Measurements from ENCODE around the gene SPATA21. TPM values are rescaled to one million over a fixed set of nuclear protein-coding genes. Genes with fewer than 3 reads are reported as not detected.

The SPATA21 gene
- total and polyA plus RNA-seq, 4 donors: 0.08 to 0.42 TPM; not detected in 2

- Histone ChIP-seq H3K27me3 (ENCODE audit: control insufficient read depth in 4 of 4, insufficient read depth in 4 of 4, low read length in 3 of 4) (no peaks in the 10 kb centered on the region), H3K4me1 (ENCODE audit: control insufficient read depth in 4 of 4, insufficient read depth in 4 of 4, low read length in 3 of 4) (no peaks in the 10 kb centered on the region), H3K9ac (ENCODE audit: low read depth in 1 of 2, low read length in 2 of 2) (no peak overlapping the region), H3K36me3 (ENCODE audit: control insufficient read depth in 4 of 4, insufficient read depth in 3 of 4, low read depth in 1 of 4, low read length in 3 of 4) (no peaks in the 10 kb centered on the region), H3K9me3 (ENCODE audit: control insufficient read depth in 4 of 4, low read length in 3 of 4) (peaks cover 0 to 1% (median 0%) of the 10 kb centered on the region in 4 donors), H3K4me3 (ENCODE audit: low read depth in 1 of 3, low read length in 3 of 3) (no peak overlapping the region), H3K27ac (ENCODE audit: low read depth in 1 of 2, low read length in 2 of 2) (no peak overlapping the region)
- whole genome bisulfite sequencing: 89% methylated on average over 3 of the region's 3 CpGs
- TF ChIP-seq HNF4A (conservative IDR thresholded peaks at IDR 0.05): no peak
- no peak for TF ChIP-seq TAF1 (conservative IDR thresholded peaks at IDR 0.05)
- TF ChIP-seq JUND (IDR thresholded peaks at IDR 0.05): no peak
- no peak for TF ChIP-seq RXRA (IDR thresholded peaks at IDR 0.05)
- no peak for TF ChIP-seq EGR1 (IDR thresholded peaks at IDR 0.05; ENCODE audit: low read depth in 2 of 2)
- TF ChIP-seq RAD21 (IDR thresholded peaks at IDR 0.05): no peak
- TF ChIP-seq, protein P1, sequence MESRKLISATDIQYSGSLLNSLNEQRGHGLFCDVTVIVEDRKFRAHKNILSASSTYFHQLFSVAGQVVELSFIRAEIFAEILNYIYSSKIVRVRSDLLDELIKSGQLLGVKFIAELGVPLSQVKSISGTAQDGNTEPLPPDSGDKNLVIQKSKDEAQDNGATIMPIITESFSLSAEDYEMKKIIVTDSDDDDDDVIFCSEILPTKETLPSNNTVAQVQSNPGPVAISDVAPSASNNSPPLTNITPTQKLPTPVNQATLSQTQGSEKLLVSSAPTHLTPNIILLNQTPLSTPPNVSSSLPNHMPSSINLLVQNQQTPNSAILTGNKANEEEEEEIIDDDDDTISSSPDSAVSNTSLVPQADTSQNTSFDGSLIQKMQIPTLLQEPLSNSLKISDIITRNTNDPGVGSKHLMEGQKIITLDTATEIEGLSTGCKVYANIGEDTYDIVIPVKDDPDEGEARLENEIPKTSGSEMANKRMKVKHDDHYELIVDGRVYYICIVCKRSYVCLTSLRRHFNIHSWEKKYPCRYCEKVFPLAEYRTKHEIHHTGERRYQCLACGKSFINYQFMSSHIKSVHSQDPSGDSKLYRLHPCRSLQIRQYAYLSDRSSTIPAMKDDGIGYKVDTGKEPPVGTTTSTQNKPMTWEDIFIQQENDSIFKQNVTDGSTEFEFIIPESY (IDR thresholded peaks at IDR 0.05): no peak
- TF ChIP-seq FOXA1 (IDR thresholded peaks at IDR 0.05): no peak
- TF ChIP-seq, protein P2, sequence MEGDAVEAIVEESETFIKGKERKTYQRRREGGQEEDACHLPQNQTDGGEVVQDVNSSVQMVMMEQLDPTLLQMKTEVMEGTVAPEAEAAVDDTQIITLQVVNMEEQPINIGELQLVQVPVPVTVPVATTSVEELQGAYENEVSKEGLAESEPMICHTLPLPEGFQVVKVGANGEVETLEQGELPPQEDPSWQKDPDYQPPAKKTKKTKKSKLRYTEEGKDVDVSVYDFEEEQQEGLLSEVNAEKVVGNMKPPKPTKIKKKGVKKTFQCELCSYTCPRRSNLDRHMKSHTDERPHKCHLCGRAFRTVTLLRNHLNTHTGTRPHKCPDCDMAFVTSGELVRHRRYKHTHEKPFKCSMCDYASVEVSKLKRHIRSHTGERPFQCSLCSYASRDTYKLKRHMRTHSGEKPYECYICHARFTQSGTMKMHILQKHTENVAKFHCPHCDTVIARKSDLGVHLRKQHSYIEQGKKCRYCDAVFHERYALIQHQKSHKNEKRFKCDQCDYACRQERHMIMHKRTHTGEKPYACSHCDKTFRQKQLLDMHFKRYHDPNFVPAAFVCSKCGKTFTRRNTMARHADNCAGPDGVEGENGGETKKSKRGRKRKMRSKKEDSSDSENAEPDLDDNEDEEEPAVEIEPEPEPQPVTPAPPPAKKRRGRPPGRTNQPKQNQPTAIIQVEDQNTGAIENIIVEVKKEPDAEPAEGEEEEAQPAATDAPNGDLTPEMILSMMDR (IDR thresholded peaks at IDR 0.05; ENCODE audit: low read depth, low read length, missing input control): no peak
- TF ChIP-seq NR2F2 (IDR thresholded peaks at IDR 0.05): no peak
- TF ChIP-seq ATF3 (IDR thresholded peaks at IDR 0.05): no peak
- TF ChIP-seq REST (IDR thresholded peaks at IDR 0.05): no peak
- no peak for TF ChIP-seq GABPA (IDR thresholded peaks at IDR 0.05 in 1 of 2, conservative IDR thresholded peaks at IDR 0.05 in 1 of 2)
- no peak for TF ChIP-seq FOXA2 (IDR thresholded peaks at IDR 0.05)
- TF ChIP-seq MAX (IDR thresholded peaks at IDR 0.05): no peak
- no peak for DNase-seq (ENCODE audit: low spot score)
Observed at GRCh38 chr1:16413191-16413590, 24.0 kb downstream of the SPATA21 start.

GRCh38 chr1:16410803-16411202, 26.4 kb downstream of the SPATA21 start:
- Histone ChIP-seq H3K4me1 (ENCODE audit: control insufficient read depth in 4 of 4, insufficient read depth in 4 of 4, low read length in 3 of 4) (no peaks in the 10 kb centered on the region), H3K9me3 (ENCODE audit: control insufficient read depth in 4 of 4, low read length in 3 of 4) (peaks cover 0 to 1% (median 0%) of the 10 kb centered on the region in 4 donors), H3K36me3 (ENCODE audit: control insufficient read depth in 4 of 4, insufficient read depth in 3 of 4, low read depth in 1 of 4, low read length in 3 of 4) (no peaks in the 10 kb centered on the region), H3K4me3 (ENCODE audit: low read depth in 1 of 3, low read length in 3 of 3) (no peak overlapping the region), H3K27me3 (ENCODE audit: control insufficient read depth in 4 of 4, insufficient read depth in 4 of 4, low read length in 3 of 4) (no peaks in the 10 kb centered on the region), H3K27ac (ENCODE audit: low read depth in 1 of 2, low read length in 2 of 2) (no peak overlapping the region), H3K9ac (ENCODE audit: low read depth in 1 of 2, low read length in 2 of 2) (no peak overlapping the region)
- 95% methylated on average over 5 of the region's 5 CpGs for WGBS
- TF ChIP-seq, protein P2 (IDR thresholded peaks at IDR 0.05; ENCODE audit: low read depth, low read length, missing input control): no peak
- no peak for TF ChIP-seq FOXA2 (IDR thresholded peaks at IDR 0.05)
- TF ChIP-seq HNF4G (IDR thresholded peaks at IDR 0.05): no peak
- no peak for TF ChIP-seq FOXA1 (IDR thresholded peaks at IDR 0.05)
- no peak for TF ChIP-seq REST (IDR thresholded peaks at IDR 0.05)
- TF ChIP-seq GABPA (IDR thresholded peaks at IDR 0.05 in 1 of 2, conservative IDR thresholded peaks at IDR 0.05 in 1 of 2): no peak
- DNase-seq (ENCODE audit: low spot score): no peak
